Stimulated activated CD8-positive, alpha-beta memory T cell treated with anti-CD3 and anti-CD28 coated beads, Interleukin-12 subunit alpha, Interleukin-12 subunit beta, amount 100 ng/mL, for 24 hours (primary cell): ENCODE measurements around the gene HBG1.

Experiments used
- DNase-seq: peaks from one replicate; pipeline ENCODE4 v3.0.0-alpha.2; 2020; ENCODE audit errors: extremely low read depth

HBG1 gene

GRCh38 chr11:5247472-5248192 is 2.0 kb downstream of the HBG1 start:
- no peak for DNase-seq

GRCh38 chr11:5246772-5247471 is 2.7 kb downstream of the HBG1 start:
- DNase-seq: no peak

- DNase-seq: no peak
Observed at GRCh38 chr11:5245155-5245554, 4.5 kb downstream of the HBG1 start.

GRCh38 chr11:5243816-5244180 is 5.9 kb downstream of the HBG1 start:
- DNase-seq: no peak

GRCh38 chr11:5242933-5243815 is 6.5 kb downstream of the HBG1 start:
- DNase-seq: no peak

- no peak for DNase-seq
Observed at GRCh38 chr11:5242208-5242607, 7.4 kb downstream of the HBG1 start.

GRCh38 chr11:5241458-5241857 is 8.2 kb downstream of the HBG1 start:
- DNase-seq: no peak

GRCh38 chr11:5240458-5240857 is 9.2 kb downstream of the HBG1 start:
- DNase-seq: no peak

GRCh38 chr11:5240056-5240455 is 9.6 kb downstream of the HBG1 start:
- DNase-seq: no peak

- DNase-seq: no peak
Observed at GRCh38 chr11:5239046-5239445, 10.6 kb downstream of the HBG1 start.

- no peak for DNase-seq
Observed at GRCh38 chr11:5238486-5238885, 11.2 kb downstream of the HBG1 start.

- no peak for DNase-seq
Observed at GRCh38 chr11:5237420-5237819, 12.2 kb downstream of the HBG1 start.

- no peak for DNase-seq
Observed at GRCh38 chr11:5235364-5236095, 14.1 kb downstream of the HBG1 start.

GRCh38 chr11:5234381-5234834 is 15.2 kb downstream of the HBG1 start, which contains the start of gene HBD:
HBD (minus strand) TSS chr11:5234483; CDS start chr11:5234433, 50 bp downstream.
- no peak for DNase-seq

- no peak for DNase-seq
Observed at GRCh38 chr11:5233307-5233706, 16.4 kb downstream of the HBG1 start.

GRCh38 chr11:5232821-5233220 is 16.8 kb downstream of the HBG1 start:
- no peak for DNase-seq

GRCh38 chr11:5232176-5232575 is 17.5 kb downstream of the HBG1 start:
- DNase-seq: no peak

- DNase-seq: no peak
Observed at GRCh38 chr11:5231111-5231510, 18.5 kb downstream of the HBG1 start.

- no peak for DNase-seq
Observed at GRCh38 chr11:5230266-5230665, 19.4 kb downstream of the HBG1 start.

GRCh38 chr11:5229796-5230195 is 19.9 kb downstream of the HBG1 start:
- no peak for DNase-seq

GRCh38 chr11:5229356-5229755 is 20.3 kb downstream of the HBG1 start:
- DNase-seq: no peak

GRCh38 chr11:5228124-5228523 is 21.5 kb downstream of the HBG1 start:
- no peak for DNase-seq
